ENCODE data around the gene HCAR1.
"Not testable (repeated sequence)": the region's sequence is repeated elsewhere in the genome, so short reads cannot be mapped to it uniquely, and the experiment has no call there.

The HCAR1 gene

GRCh38 chr12:122716658-122717057, 14.0 kb downstream of the HCAR1 start, which contains the start of gene HCAR3:
HCAR3 (minus strand) TSS chr12:122716811; CDS start chr12:122716737, 74 bp downstream.
- DNase-seq, result not testable (repeated sequence)

- not testable (repeated sequence) for DNase-seq
Observed at GRCh38 chr12:122715211-122715610, 15.4 kb downstream of the HCAR1 start.

GRCh38 chr12:122713491-122714188, 17.0 kb downstream of the HCAR1 start:
- DNase-seq, result not testable (repeated sequence)

- DNase-seq, result not testable (repeated sequence)
Observed at GRCh38 chr12:122711266-122711665, 19.4 kb downstream of the HCAR1 start.

GRCh38 chr12:122710341-122710740, 20.3 kb downstream of the HCAR1 start:
- not testable (repeated sequence) for DNase-seq

- not testable (repeated sequence) for DNase-seq
Observed at GRCh38 chr12:122709287-122709686, 21.4 kb downstream of the HCAR1 start.

DNA sequence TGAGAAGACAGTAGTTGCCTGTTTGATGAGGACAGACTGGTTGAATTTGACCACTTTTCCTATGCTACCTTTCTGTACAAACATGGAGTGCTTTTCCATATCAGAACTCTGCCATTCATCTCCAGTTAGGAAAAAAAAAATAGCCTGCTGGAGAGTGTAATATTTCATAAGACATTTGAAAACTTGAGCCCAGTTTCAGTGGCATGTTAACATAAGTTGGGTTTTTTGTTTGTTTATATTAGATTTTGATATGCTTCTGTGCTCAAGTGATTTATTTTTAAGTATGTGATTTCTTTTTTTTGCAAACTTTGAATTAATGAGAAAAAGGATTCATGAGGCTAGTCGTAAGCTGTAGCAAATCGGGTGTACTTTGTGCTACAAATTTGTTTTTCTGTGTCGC, 26.8 kb downstream of the HCAR1 start:
- not testable (repeated sequence) for DNase-seq

GRCh38 chr12:122702890-122703611, 27.6 kb downstream of the HCAR1 start, which contains the start of gene HCAR2:
HCAR2 (minus strand) TSS chr12:122703357; CDS start chr12:122703283, 74 bp downstream.
- DNase-seq, result not testable (repeated sequence)

DNA sequence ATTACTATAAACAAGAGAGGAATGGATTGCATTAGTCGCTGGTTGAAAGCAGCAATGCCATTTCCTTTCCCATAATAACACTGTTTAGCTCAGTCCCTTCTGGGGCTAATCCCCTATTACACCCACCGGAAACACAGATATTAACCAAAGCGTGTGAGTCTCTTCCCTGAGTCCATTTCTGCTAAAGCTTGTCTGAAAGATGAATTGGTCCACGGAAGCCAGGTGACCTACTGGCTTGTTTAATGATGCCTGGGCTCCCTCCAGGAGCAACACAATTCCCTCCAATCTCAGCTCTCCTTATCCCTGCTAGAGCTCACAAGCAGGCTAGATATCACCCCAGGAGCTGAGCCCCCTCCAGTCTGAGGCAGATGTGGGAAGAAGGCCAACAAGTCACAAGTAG, 29.2 kb downstream of the HCAR1 start:
- DNase-seq, result not testable (repeated sequence)

DNA sequence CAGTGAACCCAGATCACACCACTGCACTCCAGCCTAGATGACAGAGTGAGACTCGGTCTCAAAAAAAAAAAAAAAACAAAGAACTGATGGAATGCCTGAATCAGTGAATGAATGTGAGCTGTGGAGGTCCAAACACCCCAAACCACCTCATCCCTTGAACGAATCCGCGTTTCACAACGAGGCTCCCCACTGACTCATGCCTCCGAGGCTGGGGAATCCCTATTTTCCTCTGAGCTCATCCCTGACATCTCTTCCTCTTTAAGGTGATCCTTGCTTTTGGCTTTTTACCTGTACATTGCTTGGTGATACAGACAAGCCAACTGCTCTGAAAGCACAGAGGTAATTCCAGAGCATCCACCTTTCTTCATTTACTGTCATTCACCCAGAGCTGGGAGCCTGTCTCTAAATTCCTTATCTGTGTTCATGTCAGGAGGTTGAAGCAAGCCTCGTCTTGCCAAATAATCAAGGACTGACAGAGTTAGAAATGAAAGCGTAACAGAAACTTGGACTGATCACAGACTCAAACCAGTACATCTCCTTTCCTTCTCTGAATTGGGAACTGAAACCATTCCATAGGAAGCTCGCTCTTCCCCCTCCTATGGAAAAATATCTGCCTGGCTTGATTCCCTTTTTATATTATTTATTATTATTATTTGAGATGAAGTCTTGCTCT, 30.5 kb downstream of the HCAR1 start:
- not testable (repeated sequence) for DNase-seq

GRCh38 chr12:122696922-122697321, 33.7 kb downstream of the HCAR1 start:
- not testable (repeated sequence) for DNase-seq

- DNase-seq, result no peak
Observed at GRCh38 chr12:122691566-122691965, 39.1 kb downstream of the HCAR1 start.

DNA sequence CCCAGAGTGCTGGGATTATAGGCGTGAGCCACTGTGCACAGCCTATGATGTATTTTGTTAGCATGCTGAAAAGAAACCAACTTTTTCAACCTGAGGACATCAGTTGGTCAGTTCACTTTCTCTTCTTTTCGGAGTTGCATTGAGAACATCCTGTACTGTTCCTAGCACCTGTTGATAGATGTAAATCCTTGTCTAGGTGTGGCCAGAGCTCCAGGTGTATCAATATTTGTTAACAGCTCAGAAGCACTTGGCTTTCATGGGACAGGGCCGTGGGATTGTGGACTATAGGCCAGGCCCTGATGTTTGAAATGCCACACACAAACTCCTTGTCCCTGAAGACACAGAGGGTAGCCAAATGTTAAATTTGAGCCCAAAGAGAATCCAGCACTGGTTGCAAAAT, 42.4 kb downstream of the HCAR1 start:
- no peak for DNase-seq

DNA sequence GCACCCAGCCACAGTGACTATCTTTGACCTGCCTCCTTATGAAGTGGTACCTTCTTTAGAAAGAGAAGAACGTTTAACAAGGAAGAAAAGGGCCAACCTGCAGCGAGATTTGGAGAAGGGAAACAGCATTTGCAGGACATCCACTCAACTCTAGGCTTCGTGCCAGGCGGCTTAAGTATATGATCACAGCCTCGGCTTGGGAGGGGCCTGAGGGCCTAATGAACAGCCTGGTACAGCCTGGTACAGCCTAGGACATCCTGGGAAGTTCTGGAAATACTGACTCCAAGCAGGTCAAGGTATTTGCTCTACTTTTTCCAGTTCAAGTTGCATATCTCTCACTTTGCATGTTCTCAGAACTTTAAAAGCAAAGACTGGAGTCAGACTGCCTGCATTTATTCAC, 43.6 kb downstream of the HCAR1 start:
- no peak for DNase-seq

DNA sequence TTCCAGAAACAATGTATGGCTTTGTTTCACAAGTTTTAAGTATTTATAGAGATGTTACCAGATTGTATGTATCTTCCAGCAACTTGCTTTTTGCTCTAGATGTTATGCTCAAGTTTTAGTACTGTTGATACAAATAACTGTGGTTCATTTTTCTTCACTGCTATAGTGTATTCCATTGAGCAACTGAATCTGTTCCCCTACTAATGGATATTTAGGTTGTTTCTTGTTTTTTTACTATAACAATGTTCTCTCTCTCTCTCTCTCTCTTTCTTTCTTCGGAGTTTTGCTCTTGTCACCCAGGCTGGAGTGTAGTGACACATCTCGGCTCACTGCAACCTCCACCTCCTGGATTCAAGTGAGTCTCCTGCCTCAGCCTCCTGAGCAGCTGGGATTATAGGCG, 44.1 kb downstream of the HCAR1 start:
- no peak for DNase-seq

DNA sequence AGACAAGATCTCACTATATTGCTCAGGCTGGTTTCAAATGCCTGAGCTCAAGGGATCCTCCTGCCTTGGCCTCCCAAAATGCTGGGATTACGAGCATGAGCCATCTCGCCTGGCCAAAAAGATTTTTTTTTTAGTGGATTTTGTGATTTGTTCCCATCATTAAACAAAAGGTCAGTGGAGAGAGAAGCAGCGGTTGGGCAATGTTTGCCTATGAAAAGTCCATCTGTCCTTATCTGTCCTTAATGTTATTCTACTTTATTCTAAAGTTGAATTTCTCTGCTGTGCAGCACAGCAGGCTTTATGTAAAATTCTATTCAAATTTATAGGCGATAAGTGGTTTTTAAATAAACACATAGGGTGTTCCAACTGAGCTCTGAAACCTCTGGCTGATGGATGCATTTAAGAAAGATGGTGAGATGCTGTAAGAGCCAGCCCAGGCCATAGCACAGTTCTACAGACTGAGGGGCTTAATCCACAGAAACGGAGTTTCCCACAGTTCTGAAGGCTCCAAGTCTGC, 46.3 kb downstream of the HCAR1 start:
- DNase-seq, result no peak

DNA sequence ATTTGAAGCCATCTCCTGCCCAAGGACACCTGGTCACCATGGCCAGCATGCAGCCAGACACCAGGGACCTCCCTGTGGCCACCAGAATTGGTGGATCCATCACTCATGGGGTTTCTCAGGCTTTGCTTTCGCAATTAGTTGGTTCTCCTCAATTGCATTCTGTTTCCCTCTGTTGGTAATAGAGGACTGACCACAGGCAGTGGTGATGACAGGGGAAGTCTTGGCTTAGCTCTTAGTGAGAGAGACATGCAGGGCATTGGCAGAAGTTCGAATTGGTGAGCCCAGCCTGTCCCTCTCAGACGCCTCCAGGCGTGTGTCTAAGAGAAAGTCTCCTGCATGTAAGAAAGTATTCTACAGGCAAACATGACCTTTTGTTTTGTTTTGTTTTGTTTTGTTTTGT, 48.8 kb downstream of the HCAR1 start:
- no peak for DNase-seq

GRCh38 chr12:122680989-122681388, 49.7 kb downstream of the HCAR1 start:
- not testable (repeated sequence) for DNase-seq

DNA sequence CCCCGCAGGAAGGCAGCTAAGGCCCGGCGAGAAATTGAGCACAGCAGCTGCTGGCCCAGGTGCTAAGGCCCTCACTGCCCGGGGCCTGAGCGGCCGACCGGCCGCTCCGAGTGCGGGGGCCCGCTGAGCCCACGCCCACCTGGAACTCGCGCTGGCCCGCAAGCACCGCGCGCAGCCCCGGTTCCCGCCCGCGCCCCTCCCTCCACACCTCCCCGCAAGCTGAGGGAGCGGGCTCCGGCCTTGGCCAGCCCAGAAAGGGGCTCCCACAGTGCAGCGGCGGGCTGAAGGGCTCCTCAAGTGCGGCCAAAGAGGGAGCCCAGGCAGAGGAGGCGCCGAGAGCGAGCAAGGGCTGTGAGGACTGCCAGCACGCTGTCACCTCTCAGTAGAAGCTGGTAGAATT, 53.9 kb downstream of the HCAR1 start:
- DNase-seq, result not testable (repeated sequence)

Measured in activated CD4-positive, alpha-beta T cell treated with anti-CD3 and anti-CD28 coated beads, Interleukin-2, amount 50 U/mL, for 16 hours (primary cell).